GM12878 (cell line): ENCODE results near the gene UBE2F.

Experiments
- BCLAF1 ChIP-seq: fragments of 450-650 bp; IDR thresholded peaks from 2 replicates; pipeline ENCODE4 v1.6.1; 2017; ENCODE audit warnings: antibody characterized with exemption, mild to moderate bottlenecking, moderate library complexity
- EED ChIP-seq: sonication (generic); IDR thresholded peaks from 2 replicates; pipeline ENCODE4 v1.6.1; 2016; ENCODE audit warnings: antibody characterized with exemption, low read depth
- EP300 ChIP-seq, 2 experiments: fragments of 150-350 bp in 1 of 2; IDR thresholded peaks; 2 replicates each; pipeline ENCODE4 v1.6.1; 2011 to 2012; ENCODE audit warnings: low read depth in 2 of 2, low read length in 2 of 2, borderline replicate concordance in 1 of 2, improper control_type of control experiment in 1 of 2, inconsistent platforms in 1 of 2; ENCODE audit not compliant: control insufficient read depth in 1 of 2
- EZH2 ChIP-seq: IDR thresholded peaks from 2 replicates; pipeline ENCODE4 v1.6.1; 2012; ENCODE audit warnings: low read depth, mild to moderate bottlenecking, control low read depth, inconsistent platforms, low read length, borderline replicate concordance; ENCODE audit not compliant: control insufficient read depth
- GATAD2B ChIP-seq: fragments of 450-650 bp; conservative IDR thresholded peaks from 2 replicates; pipeline ENCODE4 v1.6.1; 2017; ENCODE audit warnings: low read depth, mild to moderate bottlenecking, moderate library complexity
- IRF3 ChIP-seq: fragments of 450-650 bp; IDR thresholded peaks from 2 replicates; pipeline ENCODE4 v1.6.1; 2014; ENCODE audit warnings: mild to moderate bottlenecking
- MYC ChIP-seq: IDR thresholded peaks from 2 replicates; pipeline ENCODE4 v1.6.1; 2011; ENCODE audit warnings: mild to moderate bottlenecking, low read length, moderate library complexity, inconsistent platforms; ENCODE audit not compliant: insufficient read depth, insufficient replicate concordance, insufficient read length, severe bottlenecking
- POLR2AphosphoS2 ChIP-seq: IDR thresholded peaks from 2 replicates; pipeline ENCODE4 v1.6.1; 2011; ENCODE audit warnings: low read depth, mild to moderate bottlenecking, low read length, improper control_type of control experiment, moderate library complexity
- RBBP5 ChIP-seq: fragments of 200-600 bp; sonication (generic); conservative IDR thresholded peaks from 2 replicates; pipeline ENCODE4 v1.6.1; 2016
- ZNF274 ChIP-seq: IDR thresholded peaks from one replicate; pipeline ENCODE4 v1.8.0; 2011; ENCODE audit not compliant: insufficient read length, insufficient read depth
- TF ChIP-seq, protein P1 (sequence below), 3 experiments: IDR thresholded peaks in 2 of 3; conservative IDR thresholded peaks in 1 of 3; 2 replicates each; pipeline ENCODE4 v1.5.1; 2011; ENCODE audit warnings: low read depth in 3 of 3, low read length in 3 of 3, mild to moderate bottlenecking in 3 of 3, control low read depth in 2 of 3, moderate library complexity in 2 of 3, inconsistent platforms in 1 of 3, mixed read lengths in 1 of 3; ENCODE audit not compliant: control insufficient read depth in 2 of 3, insufficient read depth in 1 of 3; ENCODE audit errors: extremely low read depth in 1 of 3

- no peak for TF ChIP-seq RBBP5
- TF ChIP-seq BCLAF1, result no peak
- TF ChIP-seq IRF3, result no peak
- TF ChIP-seq GATAD2B, result no peak
- no peak for TF ChIP-seq EP300 (IDR thresholded peaks at IDR 0.05; ENCODE audit: borderline replicate concordance in 1 of 2, control insufficient read depth in 1 of 2, low read depth in 2 of 2, low read length in 2 of 2)
- no peak for TF ChIP-seq EZH2
- TF ChIP-seq, protein P1, sequence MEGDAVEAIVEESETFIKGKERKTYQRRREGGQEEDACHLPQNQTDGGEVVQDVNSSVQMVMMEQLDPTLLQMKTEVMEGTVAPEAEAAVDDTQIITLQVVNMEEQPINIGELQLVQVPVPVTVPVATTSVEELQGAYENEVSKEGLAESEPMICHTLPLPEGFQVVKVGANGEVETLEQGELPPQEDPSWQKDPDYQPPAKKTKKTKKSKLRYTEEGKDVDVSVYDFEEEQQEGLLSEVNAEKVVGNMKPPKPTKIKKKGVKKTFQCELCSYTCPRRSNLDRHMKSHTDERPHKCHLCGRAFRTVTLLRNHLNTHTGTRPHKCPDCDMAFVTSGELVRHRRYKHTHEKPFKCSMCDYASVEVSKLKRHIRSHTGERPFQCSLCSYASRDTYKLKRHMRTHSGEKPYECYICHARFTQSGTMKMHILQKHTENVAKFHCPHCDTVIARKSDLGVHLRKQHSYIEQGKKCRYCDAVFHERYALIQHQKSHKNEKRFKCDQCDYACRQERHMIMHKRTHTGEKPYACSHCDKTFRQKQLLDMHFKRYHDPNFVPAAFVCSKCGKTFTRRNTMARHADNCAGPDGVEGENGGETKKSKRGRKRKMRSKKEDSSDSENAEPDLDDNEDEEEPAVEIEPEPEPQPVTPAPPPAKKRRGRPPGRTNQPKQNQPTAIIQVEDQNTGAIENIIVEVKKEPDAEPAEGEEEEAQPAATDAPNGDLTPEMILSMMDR (IDR thresholded peaks at IDR 0.05 in 2 of 3, conservative IDR thresholded peaks at IDR 0.05 in 1 of 3; ENCODE audit: control insufficient read depth in 2 of 3, extremely low read depth in 1 of 3, insufficient read depth in 1 of 3, low read depth in 3 of 3, low read length in 3 of 3), result peak in 2 of 3 experiments; percentile 11 to 28; a peak in 2 of 6 replicates
- TF ChIP-seq POLR2AphosphoS2, result no peak
- no peak for TF ChIP-seq EED
- TF ChIP-seq MYC, result no peak
- no peak for TF ChIP-seq ZNF274
These were observed 48.9 kb downstream of the UBE2F start for GRCh38 chr2:238015705-238016104.
